ENCODE results near the gene GALNS. TPM values are rescaled to one million over a fixed set of nuclear protein-coding genes. Genes with fewer than 3 reads are reported as not detected.

Gene GALNS
- total RNA-seq, 1 experiment from 2014 or later: 81.6 TPM

DNA sequence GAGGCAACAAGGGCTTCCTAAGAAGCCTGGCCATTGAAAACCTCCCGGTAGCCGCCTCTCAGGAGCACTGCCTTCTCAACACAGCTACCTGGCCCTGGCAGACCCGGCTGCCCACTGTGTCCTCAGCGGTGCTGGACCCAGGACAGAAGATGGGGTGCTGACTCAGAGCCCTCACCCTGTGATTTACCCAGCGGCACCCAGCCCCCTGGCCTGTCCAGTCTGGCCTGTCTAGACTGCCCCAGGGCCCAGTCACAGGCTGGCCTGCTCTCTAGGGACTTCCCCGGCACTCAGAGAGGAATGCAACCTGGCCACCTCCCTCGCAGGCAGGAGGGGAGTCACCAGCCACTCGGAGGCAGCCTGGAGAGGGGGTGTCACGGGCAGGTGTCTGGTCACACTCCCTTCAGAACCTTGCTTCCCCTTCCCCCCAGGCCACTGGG is 91.8 kb downstream of the GALNS start:
- Histone ChIP-seq H3K4me3 (ENCODE audit: low read depth in 2 of 2, low read length in 2 of 2) (no peak overlapping the region), H3K4me1 (ENCODE audit: control insufficient read depth, insufficient read depth, low read length) (peaks cover 82% of the 10 kb centered on the region), H3K9me3 (ENCODE audit: control insufficient read depth, insufficient read depth, low read depth, low read length) (no peaks in the 10 kb centered on the region), H3K27ac (ENCODE audit: low read length) (peak overlapping the region; percentile 23; the same call in 1 of the 2 replicates), H3K36me3 (ENCODE audit: control insufficient read depth, insufficient read depth, low read length) (no peaks in the 10 kb centered on the region), H3K27me3 (ENCODE audit: control insufficient read depth, insufficient read depth, low read length) (no peaks in the 10 kb centered on the region)
- TF ChIP-seq SIN3A (IDR thresholded peaks at IDR 0.05; ENCODE audit: borderline replicate concordance, insufficient read depth, low read depth, low read length) (no peak), TCF7L2 (IDR thresholded peaks at IDR 0.05; ENCODE audit: low read depth, low read length) (no peak), POLR2AphosphoS5 (IDR thresholded peaks at IDR 0.05; ENCODE audit: low read depth, low read length) (no peak)
- TF ChIP-seq, protein P1, sequence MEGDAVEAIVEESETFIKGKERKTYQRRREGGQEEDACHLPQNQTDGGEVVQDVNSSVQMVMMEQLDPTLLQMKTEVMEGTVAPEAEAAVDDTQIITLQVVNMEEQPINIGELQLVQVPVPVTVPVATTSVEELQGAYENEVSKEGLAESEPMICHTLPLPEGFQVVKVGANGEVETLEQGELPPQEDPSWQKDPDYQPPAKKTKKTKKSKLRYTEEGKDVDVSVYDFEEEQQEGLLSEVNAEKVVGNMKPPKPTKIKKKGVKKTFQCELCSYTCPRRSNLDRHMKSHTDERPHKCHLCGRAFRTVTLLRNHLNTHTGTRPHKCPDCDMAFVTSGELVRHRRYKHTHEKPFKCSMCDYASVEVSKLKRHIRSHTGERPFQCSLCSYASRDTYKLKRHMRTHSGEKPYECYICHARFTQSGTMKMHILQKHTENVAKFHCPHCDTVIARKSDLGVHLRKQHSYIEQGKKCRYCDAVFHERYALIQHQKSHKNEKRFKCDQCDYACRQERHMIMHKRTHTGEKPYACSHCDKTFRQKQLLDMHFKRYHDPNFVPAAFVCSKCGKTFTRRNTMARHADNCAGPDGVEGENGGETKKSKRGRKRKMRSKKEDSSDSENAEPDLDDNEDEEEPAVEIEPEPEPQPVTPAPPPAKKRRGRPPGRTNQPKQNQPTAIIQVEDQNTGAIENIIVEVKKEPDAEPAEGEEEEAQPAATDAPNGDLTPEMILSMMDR (IDR thresholded peaks at IDR 0.05): no peak
- TF ChIP-seq, protein P2, sequence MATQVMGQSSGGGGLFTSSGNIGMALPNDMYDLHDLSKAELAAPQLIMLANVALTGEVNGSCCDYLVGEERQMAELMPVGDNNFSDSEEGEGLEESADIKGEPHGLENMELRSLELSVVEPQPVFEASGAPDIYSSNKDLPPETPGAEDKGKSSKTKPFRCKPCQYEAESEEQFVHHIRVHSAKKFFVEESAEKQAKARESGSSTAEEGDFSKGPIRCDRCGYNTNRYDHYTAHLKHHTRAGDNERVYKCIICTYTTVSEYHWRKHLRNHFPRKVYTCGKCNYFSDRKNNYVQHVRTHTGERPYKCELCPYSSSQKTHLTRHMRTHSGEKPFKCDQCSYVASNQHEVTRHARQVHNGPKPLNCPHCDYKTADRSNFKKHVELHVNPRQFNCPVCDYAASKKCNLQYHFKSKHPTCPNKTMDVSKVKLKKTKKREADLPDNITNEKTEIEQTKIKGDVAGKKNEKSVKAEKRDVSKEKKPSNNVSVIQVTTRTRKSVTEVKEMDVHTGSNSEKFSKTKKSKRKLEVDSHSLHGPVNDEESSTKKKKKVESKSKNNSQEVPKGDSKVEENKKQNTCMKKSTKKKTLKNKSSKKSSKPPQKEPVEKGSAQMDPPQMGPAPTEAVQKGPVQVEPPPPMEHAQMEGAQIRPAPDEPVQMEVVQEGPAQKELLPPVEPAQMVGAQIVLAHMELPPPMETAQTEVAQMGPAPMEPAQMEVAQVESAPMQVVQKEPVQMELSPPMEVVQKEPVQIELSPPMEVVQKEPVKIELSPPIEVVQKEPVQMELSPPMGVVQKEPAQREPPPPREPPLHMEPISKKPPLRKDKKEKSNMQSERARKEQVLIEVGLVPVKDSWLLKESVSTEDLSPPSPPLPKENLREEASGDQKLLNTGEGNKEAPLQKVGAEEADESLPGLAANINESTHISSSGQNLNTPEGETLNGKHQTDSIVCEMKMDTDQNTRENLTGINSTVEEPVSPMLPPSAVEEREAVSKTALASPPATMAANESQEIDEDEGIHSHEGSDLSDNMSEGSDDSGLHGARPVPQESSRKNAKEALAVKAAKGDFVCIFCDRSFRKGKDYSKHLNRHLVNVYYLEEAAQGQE (IDR thresholded peaks at IDR 0.05; ENCODE audit: insufficient read depth in 1 of 2, low read depth in 2 of 2, low read length in 1 of 2): no peak
- ATAC-seq (no peak), DNase-seq (ENCODE audit: low read depth, low spot score) (no peak)
- ChIA-PET POLR2A (no interaction called here), CTCF (no interaction called here)
- no TSS peak for BruUV-seq (replicated peaks)
- intact Hi-C loops (cut with micrococcal nuclease; ENCODE audit: unreplicated experiment): no loop called here
- in situ Hi-C loops (cut with HindIII; ENCODE audit: low pct_unique_long_range_greater_than_20kb, low sequenced_read_pairs): no loop called here

DNA sequence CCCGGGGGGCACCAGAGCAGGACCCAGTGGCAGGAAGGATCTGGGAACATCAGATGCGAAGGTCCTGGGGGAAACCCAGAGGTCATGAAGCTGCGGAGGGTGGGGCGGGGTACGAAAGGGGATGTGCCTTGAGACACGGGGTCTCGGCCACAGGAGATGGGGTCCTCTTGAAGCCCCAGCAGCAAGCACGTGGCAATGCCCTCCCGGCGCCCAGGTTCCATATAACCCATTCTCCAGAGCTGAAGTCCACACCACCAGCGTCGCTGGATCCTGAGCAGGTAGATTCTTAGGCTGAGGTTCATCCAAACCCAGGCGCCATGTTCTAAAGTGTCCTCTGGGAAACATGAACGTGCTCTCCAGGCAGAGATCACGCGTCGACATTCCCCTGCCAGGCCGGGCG is 92.7 kb downstream of the GALNS start:
- BruUV-seq (replicated peaks): no TSS peak
- in situ Hi-C loops (cut with HindIII; ENCODE audit: low pct_unique_long_range_greater_than_20kb, low sequenced_read_pairs) (no loop called here), intact Hi-C loops (cut with micrococcal nuclease; ENCODE audit: unreplicated experiment) (no loop called here)
- Histone ChIP-seq H3K4me3 (ENCODE audit: low read depth in 2 of 2, low read length in 2 of 2) (no peak overlapping the region), H3K36me3 (ENCODE audit: control insufficient read depth, insufficient read depth, low read length) (no peaks in the 10 kb centered on the region), H3K9me3 (ENCODE audit: control insufficient read depth, insufficient read depth, low read depth, low read length) (no peaks in the 10 kb centered on the region), H3K27ac (ENCODE audit: low read length) (0 out of 2 replicates have a peak overlapping the region, but pooled peaks have one; percentile 66), H3K27me3 (ENCODE audit: control insufficient read depth, insufficient read depth, low read length) (no peaks in the 10 kb centered on the region), H3K4me1 (ENCODE audit: control insufficient read depth, insufficient read depth, low read length) (peaks cover 84% of the 10 kb centered on the region)
- CTCF ChIA-PET: interaction anchor here (0.7 kb wide), 1 partner anchor 22 kb away, joined by 10 read pairs; no protein-coding TSS in a partner anchor
- DNase-seq (ENCODE audit: low read depth, low spot score) (no peak), ATAC-seq (no peak)
- POLR2A ChIA-PET: no interaction called here
- TF ChIP-seq, protein P1 (IDR thresholded peaks at IDR 0.05): no peak
- no peak for TF ChIP-seq TCF7L2 (IDR thresholded peaks at IDR 0.05; ENCODE audit: low read depth, low read length)
- no peak for TF ChIP-seq POLR2AphosphoS5 (IDR thresholded peaks at IDR 0.05; ENCODE audit: low read depth, low read length)
- TF ChIP-seq, protein P2 (IDR thresholded peaks at IDR 0.05; ENCODE audit: insufficient read depth in 1 of 2, low read depth in 2 of 2, low read length in 1 of 2): no peak
- no peak for TF ChIP-seq SIN3A (IDR thresholded peaks at IDR 0.05; ENCODE audit: borderline replicate concordance, insufficient read depth, low read depth, low read length)

Measured in Panc1 (cell line).